HepG2 (cell line): Measurements from ENCODE around the gene EMILIN1. TPM values are rescaled to one million over a fixed set of nuclear protein-coding genes. Genes with fewer than 3 reads are reported as not detected.
A peak's percentile ranks its signal among the peaks of the same experiment; 100 is the strongest.

Experiments used
- FOSL2 ChIP-seq: sonication (generic); formaldehyde crosslinking; IDR thresholded peaks from 2 replicates; pipeline ENCODE4 v1.4.0; 2020; ENCODE audit warnings: missing genetic modification reagents
- FOXM1 ChIP-seq: sonication (generic); formaldehyde crosslinking; IDR thresholded peaks from 2 replicates; pipeline ENCODE4 v1.5.0; 2020; ENCODE audit warnings: missing genetic modification reagents
- REXO4 ChIP-seq: sonication (generic); formaldehyde crosslinking; IDR thresholded peaks from 2 replicates; pipeline ENCODE4 v1.8.0; 2022; ENCODE audit warnings: missing genetic modification reagents, mild to moderate bottlenecking, borderline replicate concordance
- SIX1 ChIP-seq: sonication (generic); formaldehyde crosslinking; IDR thresholded peaks from 2 replicates; pipeline ENCODE4 v1.4.0; 2020; ENCODE audit warnings: missing genetic modification reagents, borderline replicate concordance
- ZFP36L1 ChIP-seq: sonication (generic); formaldehyde crosslinking; IDR thresholded peaks from 2 replicates; pipeline ENCODE4 v1.8.0; 2022; ENCODE audit warnings: mild to moderate bottlenecking, missing genetic modification reagents, moderate library complexity
- ZFP41 ChIP-seq: sonication (generic); formaldehyde crosslinking; IDR thresholded peaks from 2 replicates; pipeline ENCODE4 v1.4.0; 2020; ENCODE audit warnings: mild to moderate bottlenecking, missing genetic modification reagents, borderline replicate concordance
- ZNF260 ChIP-seq: sonication (generic); formaldehyde crosslinking; IDR thresholded peaks from 2 replicates; pipeline ENCODE4 v1.4.0; 2020; ENCODE audit warnings: missing genetic modification reagents, low read depth, mild to moderate bottlenecking, borderline replicate concordance
- ZNF674 ChIP-seq: sonication (generic); formaldehyde crosslinking; IDR thresholded peaks from 2 replicates; pipeline ENCODE4 v1.5.0; 2020; ENCODE audit warnings: low read depth, mild to moderate bottlenecking, missing genetic modification reagents
- ZNF709 ChIP-seq: sonication (generic); formaldehyde crosslinking; IDR thresholded peaks from 2 replicates; pipeline ENCODE4 v1.5.0; 2020; ENCODE audit warnings: mild to moderate bottlenecking, missing genetic modification reagents
- ZNF777 ChIP-seq: sonication (generic); formaldehyde crosslinking; IDR thresholded peaks from 2 replicates; pipeline ENCODE4 v1.4.0; 2020; ENCODE audit warnings: missing genetic modification reagents
- ZNF788 ChIP-seq: sonication (generic); formaldehyde crosslinking; IDR thresholded peaks from 2 replicates; pipeline ENCODE4 v1.5.0; 2020; ENCODE audit warnings: mild to moderate bottlenecking, missing genetic modification reagents, borderline replicate concordance
- polyA plus RNA-seq, 8 experiments: library from polyadenylated mRNA; depleted of rRNA in 3 of 8; stranded (reverse) in 7 of 8; unstranded in 1 of 8; fragments of >200 nt; fragmentation: Illumina TruSeq in 4 of 8; extraction: Trizol in 4 of 8; gene quantifications; 2 replicates each; pipeline versions ENCODE4 v1.2.1 to v1.2.3, GENCODE V29; 2011 to 2016; ENCODE audit warnings: low read depth in 4 of 8, missing spikeins in 1 of 8, mixed read lengths in 1 of 8; ENCODE audit not compliant: insufficient read depth in 1 of 8
- total RNA-seq, 5 experiments: library from RNA; depleted of rRNA; stranded (reverse); fragments of >200 nt; fragmentation: Illumina TruSeq; extraction: Trizol; gene quantifications; 2 replicates each; pipeline ENCODE4 v1.2.3, GENCODE V29; 2016; ENCODE audit warnings: low read depth in 1 of 5
- TF ChIP-seq, protein P1 (sequence below): sonication (generic); formaldehyde crosslinking; IDR thresholded peaks from 2 replicates; pipeline ENCODE4 v1.5.1; 2020; ENCODE audit warnings: mild to moderate bottlenecking, missing genetic modification reagents, borderline replicate concordance
- TF ChIP-seq, protein P2 (sequence below): sonication (generic); formaldehyde crosslinking; IDR thresholded peaks from 2 replicates; pipeline ENCODE4 v1.4.0; 2020; ENCODE audit warnings: mild to moderate bottlenecking, missing genetic modification reagents
- TF ChIP-seq, protein P3 (sequence below): IDR thresholded peaks from 2 replicates; pipeline ENCODE4 v1.6.1; 2018; ENCODE audit warnings: missing genetic modification reagents
- TF ChIP-seq, protein P4 (sequence below): sonication (generic); formaldehyde crosslinking; IDR thresholded peaks from 2 replicates; pipeline ENCODE4 v1.4.0; 2020; ENCODE audit warnings: missing genetic modification reagents

The EMILIN1 gene
- total and polyA plus RNA-seq, 2 of the 13 experiments (the other 11 are each of a cell fraction or from before 2014, with no cell fraction given), result 8.1 to 9.7 TPM

DNA sequence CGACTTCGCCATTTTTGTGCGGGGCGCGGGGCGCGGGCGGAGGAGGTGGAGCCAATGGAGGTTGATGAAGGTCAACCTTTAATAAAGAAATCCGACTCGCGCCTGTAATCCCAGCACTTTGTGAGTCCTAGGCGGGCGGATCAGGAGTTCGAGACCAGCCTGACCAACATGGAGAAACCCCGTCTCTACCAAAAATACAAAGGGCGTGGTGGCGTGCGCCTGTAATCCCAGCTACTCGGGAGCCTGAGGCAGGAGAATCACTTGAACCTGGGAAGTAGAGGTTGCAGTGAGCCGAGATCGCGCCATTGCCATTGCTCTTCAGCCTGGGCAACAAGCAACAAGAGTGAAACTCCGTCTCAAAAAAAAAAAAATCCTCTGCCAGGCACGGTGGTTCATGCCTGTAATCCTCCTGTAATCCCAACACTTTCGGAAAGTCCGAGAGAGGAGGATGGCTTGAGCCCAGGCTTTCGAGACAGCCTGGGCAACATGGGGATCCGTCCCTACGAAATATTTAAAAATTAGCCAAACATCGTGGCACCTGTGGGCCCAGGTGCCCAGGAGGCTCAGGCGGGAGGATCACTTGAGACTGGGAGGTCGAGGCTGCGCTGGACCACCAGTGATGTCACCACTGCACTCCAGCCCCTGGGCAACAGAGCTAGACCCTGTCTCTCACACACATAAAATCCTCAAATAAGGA is 56.5 kb downstream of the EMILIN1 start (continued):
- TF ChIP-seq, protein P1, sequence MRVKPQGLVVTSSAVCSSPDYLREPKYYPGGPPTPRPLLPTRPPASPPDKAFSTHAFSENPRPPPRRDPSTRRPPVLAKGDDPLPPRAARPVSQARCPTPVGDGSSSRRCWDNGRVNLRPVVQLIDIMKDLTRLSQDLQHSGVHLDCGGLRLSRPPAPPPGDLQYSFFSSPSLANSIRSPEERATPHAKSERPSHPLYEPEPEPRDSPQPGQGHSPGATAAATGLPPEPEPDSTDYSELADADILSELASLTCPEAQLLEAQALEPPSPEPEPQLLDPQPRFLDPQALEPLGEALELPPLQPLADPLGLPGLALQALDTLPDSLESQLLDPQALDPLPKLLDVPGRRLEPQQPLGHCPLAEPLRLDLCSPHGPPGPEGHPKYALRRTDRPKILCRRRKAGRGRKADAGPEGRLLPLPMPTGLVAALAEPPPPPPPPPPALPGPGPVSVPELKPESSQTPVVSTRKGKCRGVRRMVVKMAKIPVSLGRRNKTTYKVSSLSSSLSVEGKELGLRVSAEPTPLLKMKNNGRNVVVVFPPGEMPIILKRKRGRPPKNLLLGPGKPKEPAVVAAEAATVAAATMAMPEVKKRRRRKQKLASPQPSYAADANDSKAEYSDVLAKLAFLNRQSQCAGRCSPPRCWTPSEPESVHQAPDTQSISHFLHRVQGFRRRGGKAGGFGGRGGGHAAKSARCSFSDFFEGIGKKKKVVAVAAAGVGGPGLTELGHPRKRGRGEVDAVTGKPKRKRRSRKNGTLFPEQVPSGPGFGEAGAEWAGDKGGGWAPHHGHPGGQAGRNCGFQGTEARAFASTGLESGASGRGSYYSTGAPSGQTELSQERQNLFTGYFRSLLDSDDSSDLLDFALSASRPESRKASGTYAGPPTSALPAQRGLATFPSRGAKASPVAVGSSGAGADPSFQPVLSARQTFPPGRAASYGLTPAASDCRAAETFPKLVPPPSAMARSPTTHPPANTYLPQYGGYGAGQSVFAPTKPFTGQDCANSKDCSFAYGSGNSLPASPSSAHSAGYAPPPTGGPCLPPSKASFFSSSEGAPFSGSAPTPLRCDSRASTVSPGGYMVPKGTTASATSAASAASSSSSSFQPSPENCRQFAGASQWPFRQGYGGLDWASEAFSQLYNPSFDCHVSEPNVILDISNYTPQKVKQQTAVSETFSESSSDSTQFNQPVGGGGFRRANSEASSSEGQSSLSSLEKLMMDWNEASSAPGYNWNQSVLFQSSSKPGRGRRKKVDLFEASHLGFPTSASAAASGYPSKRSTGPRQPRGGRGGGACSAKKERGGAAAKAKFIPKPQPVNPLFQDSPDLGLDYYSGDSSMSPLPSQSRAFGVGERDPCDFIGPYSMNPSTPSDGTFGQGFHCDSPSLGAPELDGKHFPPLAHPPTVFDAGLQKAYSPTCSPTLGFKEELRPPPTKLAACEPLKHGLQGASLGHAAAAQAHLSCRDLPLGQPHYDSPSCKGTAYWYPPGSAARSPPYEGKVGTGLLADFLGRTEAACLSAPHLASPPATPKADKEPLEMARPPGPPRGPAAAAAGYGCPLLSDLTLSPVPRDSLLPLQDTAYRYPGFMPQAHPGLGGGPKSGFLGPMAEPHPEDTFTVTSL (CRISPR knock-in tag), result no peak
- TF ChIP-seq SIX1 (CRISPR knock-in tag) (0 out of 2 replicates have a peak, but pooled peaks have one; percentile 18), ZNF777 (CRISPR knock-in tag) (no peak), FOXM1 (CRISPR knock-in tag) (no peak), ZNF260 (CRISPR knock-in tag) (no peak), ZFP36L1 (no peak), ZFP41 (CRISPR knock-in tag) (no peak), ZNF788 (CRISPR knock-in tag) (no peak), REXO4 (CRISPR knock-in tag) (no peak), FOSL2 (peak; percentile 2; the same call in 1 of the 2 replicates), ZNF709 (CRISPR knock-in tag) (peak; percentile 72; the same call in 1 of the 2 replicates), ZNF674 (CRISPR knock-in tag) (no peak)
- TF ChIP-seq, protein P2, sequence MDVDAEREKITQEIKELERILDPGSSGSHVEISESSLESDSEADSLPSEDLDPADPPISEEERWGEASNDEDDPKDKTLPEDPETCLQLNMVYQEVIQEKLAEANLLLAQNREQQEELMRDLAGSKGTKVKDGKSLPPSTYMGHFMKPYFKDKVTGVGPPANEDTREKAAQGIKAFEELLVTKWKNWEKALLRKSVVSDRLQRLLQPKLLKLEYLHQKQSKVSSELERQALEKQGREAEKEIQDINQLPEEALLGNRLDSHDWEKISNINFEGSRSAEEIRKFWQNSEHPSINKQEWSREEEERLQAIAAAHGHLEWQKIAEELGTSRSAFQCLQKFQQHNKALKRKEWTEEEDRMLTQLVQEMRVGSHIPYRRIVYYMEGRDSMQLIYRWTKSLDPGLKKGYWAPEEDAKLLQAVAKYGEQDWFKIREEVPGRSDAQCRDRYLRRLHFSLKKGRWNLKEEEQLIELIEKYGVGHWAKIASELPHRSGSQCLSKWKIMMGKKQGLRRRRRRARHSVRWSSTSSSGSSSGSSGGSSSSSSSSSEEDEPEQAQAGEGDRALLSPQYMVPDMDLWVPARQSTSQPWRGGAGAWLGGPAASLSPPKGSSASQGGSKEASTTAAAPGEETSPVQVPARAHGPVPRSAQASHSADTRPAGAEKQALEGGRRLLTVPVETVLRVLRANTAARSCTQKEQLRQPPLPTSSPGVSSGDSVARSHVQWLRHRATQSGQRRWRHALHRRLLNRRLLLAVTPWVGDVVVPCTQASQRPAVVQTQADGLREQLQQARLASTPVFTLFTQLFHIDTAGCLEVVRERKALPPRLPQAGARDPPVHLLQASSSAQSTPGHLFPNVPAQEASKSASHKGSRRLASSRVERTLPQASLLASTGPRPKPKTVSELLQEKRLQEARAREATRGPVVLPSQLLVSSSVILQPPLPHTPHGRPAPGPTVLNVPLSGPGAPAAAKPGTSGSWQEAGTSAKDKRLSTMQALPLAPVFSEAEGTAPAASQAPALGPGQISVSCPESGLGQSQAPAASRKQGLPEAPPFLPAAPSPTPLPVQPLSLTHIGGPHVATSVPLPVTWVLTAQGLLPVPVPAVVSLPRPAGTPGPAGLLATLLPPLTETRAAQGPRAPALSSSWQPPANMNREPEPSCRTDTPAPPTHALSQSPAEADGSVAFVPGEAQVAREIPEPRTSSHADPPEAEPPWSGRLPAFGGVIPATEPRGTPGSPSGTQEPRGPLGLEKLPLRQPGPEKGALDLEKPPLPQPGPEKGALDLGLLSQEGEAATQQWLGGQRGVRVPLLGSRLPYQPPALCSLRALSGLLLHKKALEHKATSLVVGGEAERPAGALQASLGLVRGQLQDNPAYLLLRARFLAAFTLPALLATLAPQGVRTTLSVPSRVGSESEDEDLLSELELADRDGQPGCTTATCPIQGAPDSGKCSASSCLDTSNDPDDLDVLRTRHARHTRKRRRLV (CRISPR knock-in tag), result 0 out of 2 replicates have a peak, but pooled peaks have one; percentile 12
- TF ChIP-seq, protein P3, sequence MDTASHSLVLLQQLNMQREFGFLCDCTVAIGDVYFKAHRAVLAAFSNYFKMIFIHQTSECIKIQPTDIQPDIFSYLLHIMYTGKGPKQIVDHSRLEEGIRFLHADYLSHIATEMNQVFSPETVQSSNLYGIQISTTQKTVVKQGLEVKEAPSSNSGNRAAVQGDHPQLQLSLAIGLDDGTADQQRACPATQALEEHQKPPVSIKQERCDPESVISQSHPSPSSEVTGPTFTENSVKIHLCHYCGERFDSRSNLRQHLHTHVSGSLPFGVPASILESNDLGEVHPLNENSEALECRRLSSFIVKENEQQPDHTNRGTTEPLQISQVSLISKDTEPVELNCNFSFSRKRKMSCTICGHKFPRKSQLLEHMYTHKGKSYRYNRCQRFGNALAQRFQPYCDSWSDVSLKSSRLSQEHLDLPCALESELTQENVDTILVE, result no peak; the same call in 1 of the 2 replicates
- TF ChIP-seq, protein P4, sequence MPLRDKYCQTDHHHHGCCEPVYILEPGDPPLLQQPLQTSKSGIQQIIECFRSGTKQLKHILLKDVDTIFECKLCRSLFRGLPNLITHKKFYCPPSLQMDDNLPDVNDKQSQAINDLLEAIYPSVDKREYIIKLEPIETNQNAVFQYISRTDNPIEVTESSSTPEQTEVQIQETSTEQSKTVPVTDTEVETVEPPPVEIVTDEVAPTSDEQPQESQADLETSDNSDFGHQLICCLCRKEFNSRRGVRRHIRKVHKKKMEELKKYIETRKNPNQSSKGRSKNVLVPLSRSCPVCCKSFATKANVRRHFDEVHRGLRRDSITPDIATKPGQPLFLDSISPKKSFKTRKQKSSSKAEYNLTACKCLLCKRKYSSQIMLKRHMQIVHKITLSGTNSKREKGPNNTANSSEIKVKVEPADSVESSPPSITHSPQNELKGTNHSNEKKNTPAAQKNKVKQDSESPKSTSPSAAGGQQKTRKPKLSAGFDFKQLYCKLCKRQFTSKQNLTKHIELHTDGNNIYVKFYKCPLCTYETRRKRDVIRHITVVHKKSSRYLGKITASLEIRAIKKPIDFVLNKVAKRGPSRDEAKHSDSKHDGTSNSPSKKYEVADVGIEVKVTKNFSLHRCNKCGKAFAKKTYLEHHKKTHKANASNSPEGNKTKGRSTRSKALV, result no peak
